ENCODE results near the gene CDC14B. TPM values are rescaled to one million over a fixed set of nuclear protein-coding genes. Genes with fewer than 3 reads are reported as not detected.

The CDC14B gene
- polyA plus RNA-seq = 0.98 and 4.8 TPM in 2 replicates

GRCh38 chr9:96619491-96620180, at the start of gene CDC14B:
Gene CDC14B (minus strand): TSS chr9:96619843. CDS start chr9:96619378, 465 bp downstream.

GRCh38 chr9:96655198-96655851, 35.7 kb upstream of the CDC14B start, which contains the start of gene PRXL2C:
Gene PRXL2C (minus strand): TSS chr9:96655317. CDS start chr9:96655281, 36 bp downstream.

Other genes starting within 250 kb of the CDC14B start
- gene SLC35D2, start 236.1 kb downstream of the CDC14B start, polyA plus RNA-seq = 2.2 and 3.8 TPM in 2 replicates
- 1.4 and 2.1 TPM in 2 replicates for gene ZNF367, start 201.5 kb downstream of the CDC14B start, polyA plus RNA-seq
- gene HABP4, start 169.7 kb downstream of the CDC14B start, polyA plus RNA-seq = 43.1 and 43.4 TPM in 2 replicates
- gene PRXL2C, start 35.5 kb upstream of the CDC14B start, polyA plus RNA-seq = 3.0 and 5.2 TPM in 2 replicates
- 13.6 and 15.9 TPM in 2 replicates for gene ZNF510, start 158.2 kb upstream of the CDC14B start, polyA plus RNA-seq
- gene ZNF782, start 234.7 kb upstream of the CDC14B start, polyA plus RNA-seq = 4.0 and 4.6 TPM in 2 replicates